Keratinocyte (primary cell): ENCODE measurements around the gene H1-8. TPM values are rescaled to one million over a fixed set of nuclear protein-coding genes. Genes with fewer than 3 reads are reported as not detected.

Experiments
- DNase-seq: peaks from one replicate; pipeline ENCODE4 v3.0.0-alpha.2; 2011; ENCODE audit warnings: low read depth, missing footprints, low spot score
- FAIRE-seq: peaks from 2 replicates; lab custom pipeline; 2011; peaks lifted over from hg19 to GRCh38; lab: Jason Lieb, UNC
- H2AFZ ChIP-seq: 2 replicates; pipeline ENCODE4 v1.6.0; 2012; ENCODE audit warnings: low read length, control low read depth, inconsistent platforms; ENCODE audit not compliant: control insufficient read depth
- H3K27ac ChIP-seq: 2 replicates; pipeline ENCODE4 v1.5.1; 2011; ENCODE audit warnings: low read length; ENCODE audit not compliant: control insufficient read depth, insufficient read depth
- H3K27me3 ChIP-seq: 3 replicates; pipeline ENCODE4 v1.6.0; 2011; ENCODE audit warnings: low read length; ENCODE audit not compliant: control insufficient read depth, insufficient read depth; ENCODE audit errors: extremely low read depth
- H3K36me3 ChIP-seq, 2 experiments: 2 replicates in 1 of 2; 3 replicates in 1 of 2; pipeline ENCODE4 v1.5.1; 2011; ENCODE audit warnings: low read length in 2 of 2, mild to moderate bottlenecking in 1 of 2; ENCODE audit not compliant: control insufficient read depth in 2 of 2, insufficient read depth in 2 of 2; ENCODE audit errors: extremely low read depth in 1 of 2
- H3K4me1 ChIP-seq: 3 replicates; pipeline ENCODE4 v1.5.1; 2011; ENCODE audit warnings: low read length; ENCODE audit not compliant: control insufficient read depth, insufficient read depth; ENCODE audit errors: extremely low read depth
- H3K4me2 ChIP-seq: 3 replicates; pipeline ENCODE4 v1.6.0; 2011; ENCODE audit warnings: low read depth, low read length; ENCODE audit not compliant: control insufficient read depth, insufficient read depth; ENCODE audit errors: extremely low read depth
- H3K4me3 ChIP-seq, 3 experiments: fragments of 200-600 bp in 1 of 3; sonication (generic) in 1 of 3; 2 replicates in 2 of 3; 3 replicates in 1 of 3; pipeline ENCODE4 v1.5.1; 2011 to 2016; ENCODE audit warnings: low read length in 3 of 3, mild to moderate bottlenecking in 3 of 3, control low read depth in 2 of 3, inconsistent platforms in 1 of 3, low read depth in 1 of 3, mixed read lengths in 1 of 3, mixed run types in 1 of 3, moderate library complexity in 1 of 3; ENCODE audit not compliant: control insufficient read depth in 2 of 3, insufficient read depth in 2 of 3; ENCODE audit errors: extremely low read depth in 1 of 3
- H3K79me2 ChIP-seq: 2 replicates; pipeline ENCODE4 v1.6.0; 2012; ENCODE audit warnings: low read length; ENCODE audit not compliant: control insufficient read depth, insufficient read depth
- H3K9ac ChIP-seq: 3 replicates; pipeline ENCODE4 v1.6.0; 2011; ENCODE audit warnings: low read length; ENCODE audit not compliant: control insufficient read depth, insufficient read depth; ENCODE audit errors: extremely low read depth
- H3K9me1 ChIP-seq: 3 replicates; pipeline ENCODE4 v1.6.0; 2011; ENCODE audit warnings: low read length; ENCODE audit not compliant: control insufficient read depth, insufficient read depth; ENCODE audit errors: extremely low read depth
- H3K9me3 ChIP-seq: 2 replicates; pipeline ENCODE4 v1.5.1; 2012; ENCODE audit warnings: low read depth, low read length; ENCODE audit not compliant: control insufficient read depth
- H4K20me1 ChIP-seq: 3 replicates; pipeline ENCODE4 v1.6.0; 2011; ENCODE audit warnings: low read length; ENCODE audit not compliant: control insufficient read depth, insufficient read depth; ENCODE audit errors: extremely low read depth
- CTCF ChIP-seq, 3 experiments: IDR thresholded peaks in 1 of 3; conservative IDR thresholded peaks in 1 of 3; optimal IDR thresholded peaks in 1 of 3; 2 replicates in 2 of 3; 3 replicates in 1 of 3; pipeline versions ENCODE3 to v1.5.1; 2011; ENCODE audit warnings: low read length in 3 of 3, mild to moderate bottlenecking in 3 of 3, moderate library complexity in 2 of 3, control low read depth in 1 of 3, inconsistent platforms in 1 of 3; ENCODE audit not compliant: insufficient read depth in 2 of 3; ENCODE audit errors: extremely low read depth in 1 of 3
- EZH2 ChIP-seq: IDR thresholded peaks from one replicate; pipeline ENCODE4 v1.6.1; 2012; ENCODE audit warnings: inconsistent platforms, mild to moderate bottlenecking, low read length, moderate library complexity
- dilution Hi-C: fragments of 300-500 bp; cut with MboI; formaldehyde crosslinking; loops from one replicate; pipeline ENCODE4 v1.7.0; 2020; ENCODE audit warnings: low sequenced_read_pairs; ENCODE audit not compliant: extremely low pct_ligation_motif_present
- polyA plus RNA-seq, 5 experiments: library from polyadenylated mRNA; depleted of rRNA in 3 of 5; stranded (reverse) in 3 of 5; stranded (forward) in 1 of 5; unstranded in 1 of 5; fragments of >200 nt; gene quantifications; 1 replicate in 1 of 5; 2 replicates in 3 of 5; 3 replicates in 1 of 5; pipeline versions ENCODE4 v1.2.1 to v1.2.3, GENCODE V29; 2011 to 2012; ENCODE audit warnings: missing spikeins in 2 of 5, low read depth in 1 of 5, low replicate concordance in 1 of 5

Gene H1-8
- polyA plus RNA-seq, 1 donor (not counting 4 experiments of a cell fraction or from before 2014, with no cell fraction given) = not detected

- H3K9me3 ChIP-seq = no peaks in the 10 kb centered on the region
- DNase-seq (no peak), FAIRE-seq (no peak)
- no peaks in the 10 kb centered on the region for H3K9me1 ChIP-seq
- no peak overlapping the region for H3K4me2 ChIP-seq
- TF ChIP-seq CTCF (optimal IDR thresholded peaks at IDR 0.05 in 1 of 3, IDR thresholded peaks at IDR 0.05 in 1 of 3, conservative IDR thresholded peaks at IDR 0.05 in 1 of 3; ENCODE audit: extremely low read depth in 1 of 3, insufficient read depth in 2 of 3, low read length in 3 of 3) (no peak), EZH2 (no peak)
- no peak overlapping the region for H2AFZ ChIP-seq
- H3K36me3 ChIP-seq = no peaks in the 10 kb centered on the region
- no peaks in the 10 kb centered on the region for H3K27me3 ChIP-seq
- H3K79me2 ChIP-seq = no peaks in the 10 kb centered on the region
- no peak overlapping the region for H3K27ac ChIP-seq
- H3K9ac ChIP-seq = no peak overlapping the region
- H3K4me1 ChIP-seq = no peaks in the 10 kb centered on the region
- dilution Hi-C loops = no loop called here
- no peak overlapping the region for H3K4me3 ChIP-seq
- no peaks in the 10 kb centered on the region for H4K20me1 ChIP-seq
Observed at GRCh38 chr3:129518581-129518980, 24.4 kb upstream of the H1-8 start.

GRCh38 chr3:129519449-129519848 is 23.5 kb upstream of the H1-8 start:
- dilution Hi-C loops = no loop called here
- DNase-seq = no peak
- no peaks in the 10 kb centered on the region for H3K36me3 ChIP-seq

More at GRCh38 chr3:129519449-129519848, 23.5 kb upstream of the H1-8 start:
- H3K4me3 ChIP-seq = no peak overlapping the region
- H3K27me3 ChIP-seq = no peaks in the 10 kb centered on the region
- FAIRE-seq = no peak
- H3K79me2 ChIP-seq = no peaks in the 10 kb centered on the region
- no peaks in the 10 kb centered on the region for H3K4me1 ChIP-seq
- no peak for TF ChIP-seq EZH2
- no peak for TF ChIP-seq CTCF (optimal IDR thresholded peaks at IDR 0.05 in 1 of 3, IDR thresholded peaks at IDR 0.05 in 1 of 3, conservative IDR thresholded peaks at IDR 0.05 in 1 of 3; ENCODE audit: extremely low read depth in 1 of 3, insufficient read depth in 2 of 3, low read length in 3 of 3)
- H3K9me1 ChIP-seq = no peaks in the 10 kb centered on the region
- H3K27ac ChIP-seq = no peak overlapping the region
- H4K20me1 ChIP-seq = no peaks in the 10 kb centered on the region
- H3K9me3 ChIP-seq = no peaks in the 10 kb centered on the region
- H2AFZ ChIP-seq = no peak overlapping the region
- H3K4me2 ChIP-seq = no peak overlapping the region
- H3K9ac ChIP-seq = no peak overlapping the region
